ENCODE data around the gene B3GNT3.

B3GNT3 gene

DNA sequence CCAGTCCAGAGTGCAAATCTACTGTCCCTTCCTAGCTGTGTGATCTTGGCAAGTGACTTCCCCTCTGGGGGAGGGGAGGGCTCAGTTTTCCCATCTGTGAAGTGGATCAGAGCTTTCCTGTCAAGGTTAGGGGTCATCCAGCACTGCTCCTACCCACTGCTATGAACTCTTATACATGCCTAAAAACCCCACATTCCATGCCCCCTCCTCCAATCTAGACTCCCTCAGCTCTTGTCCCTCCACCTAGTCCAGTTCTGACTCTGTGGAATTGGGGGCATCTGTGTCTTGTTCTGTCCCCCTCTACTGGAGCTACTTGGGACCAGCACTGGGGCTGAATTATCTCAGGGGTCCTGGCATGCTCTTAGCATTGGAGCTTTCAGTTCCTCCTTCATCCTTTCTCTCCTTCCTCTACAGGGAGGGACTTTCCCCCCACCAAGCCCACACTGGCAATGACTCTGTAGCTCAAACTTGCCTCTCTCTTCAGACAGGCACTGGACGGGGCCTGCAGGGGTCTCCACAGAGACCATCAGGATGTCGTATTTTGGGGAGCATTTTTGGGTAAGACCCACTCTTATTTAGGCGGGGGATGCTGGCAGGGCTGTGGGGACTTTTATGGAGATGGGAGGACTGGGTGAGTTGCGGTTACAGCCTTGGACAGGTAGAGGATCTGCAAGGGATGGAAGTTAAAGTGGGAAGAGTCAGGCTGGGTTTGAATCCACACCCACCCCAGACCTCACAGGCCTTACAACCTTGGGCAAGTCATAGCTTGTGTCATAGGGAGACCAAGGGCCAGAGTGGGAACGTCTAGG lies 40.1 kb upstream of the B3GNT3 start:
- Histone ChIP-seq H3K27me3 (ENCODE audit: control insufficient read depth in 2 of 2, insufficient read depth in 2 of 2, low read length in 2 of 2) (no peaks in the 10 kb centered on the region), H3K36me3 (ENCODE audit: control insufficient read depth in 2 of 2, insufficient read depth in 2 of 2, low read length in 2 of 2) (no peaks in the 10 kb centered on the region), H3K4me1 (ENCODE audit: control insufficient read depth in 2 of 2, insufficient read depth in 2 of 2, low read length in 2 of 2) (no peaks in the 10 kb centered on the region), H3K4me3 (ENCODE audit: low read length in 2 of 2) (no peak overlapping the region), H3K9me3 (ENCODE audit: control insufficient read depth in 2 of 2, low read length in 2 of 2) (no peaks in the 10 kb centered on the region), H3K27ac (ENCODE audit: low read depth in 2 of 2, low read length in 2 of 2) (no peak overlapping the region), H3K9ac (ENCODE audit: low read depth in 1 of 2, low read length in 2 of 2) (no peak overlapping the region)

DNA sequence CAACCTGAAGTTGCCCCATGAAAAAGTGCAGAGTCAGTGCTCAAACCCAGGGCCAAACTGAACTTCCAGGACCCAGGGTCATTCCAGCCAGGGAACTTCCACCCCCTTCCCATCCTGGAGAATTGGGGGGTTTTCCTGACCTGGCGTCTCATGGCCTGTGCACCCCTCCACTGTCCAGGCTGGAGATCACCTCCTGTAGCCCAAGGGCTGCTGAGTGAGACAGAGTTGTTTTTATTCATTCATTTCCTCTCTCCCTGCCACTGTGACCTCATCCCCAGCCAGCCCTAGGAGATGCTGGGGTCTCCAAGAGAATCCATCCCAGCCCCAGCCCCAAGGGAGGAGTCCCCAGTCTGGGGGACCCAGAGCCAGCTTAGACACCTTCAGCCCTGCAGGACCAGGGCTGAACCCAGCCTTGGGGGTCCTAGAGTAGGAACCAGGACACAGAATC lies 39.5 kb upstream of the B3GNT3 start:
- no peak overlapping the region for H3K9ac ChIP-seq (ENCODE audit: low read depth in 1 of 2, low read length in 2 of 2)
- no peak overlapping the region for H3K4me3 ChIP-seq (ENCODE audit: low read length in 2 of 2)

DNA sequence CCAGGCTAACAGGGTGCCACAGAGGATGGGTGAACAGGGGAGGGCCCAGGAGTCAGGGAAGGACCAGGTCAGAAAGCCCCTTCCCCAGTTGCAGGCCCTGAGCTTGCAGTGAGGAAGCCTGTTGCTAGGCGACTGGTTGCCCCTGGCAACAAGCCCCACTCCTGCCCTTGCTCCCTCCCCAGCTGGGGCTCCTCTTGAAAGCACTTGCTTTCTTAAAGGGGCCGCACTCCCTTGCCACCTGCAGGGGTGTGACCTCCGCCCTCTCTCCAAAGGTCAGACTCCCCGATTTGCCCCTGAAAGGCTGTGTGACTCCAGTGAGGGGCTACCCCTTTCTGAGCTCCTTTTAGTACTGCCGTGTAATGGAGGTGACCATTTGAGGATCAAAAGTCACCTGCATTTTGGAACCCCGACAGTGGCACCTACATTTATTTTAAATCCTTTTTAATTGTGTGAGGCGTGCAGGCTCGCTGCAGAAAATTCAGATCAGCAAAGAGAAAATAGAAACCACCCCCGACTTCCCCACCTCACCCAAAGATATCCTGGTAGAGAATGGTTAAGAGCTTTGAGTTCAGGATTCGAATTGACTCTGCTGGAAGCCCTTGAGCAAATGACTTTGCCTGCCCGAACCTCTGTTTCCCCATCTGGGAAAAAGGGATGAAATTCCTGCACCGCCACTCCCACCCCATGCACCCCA lies 38.8 kb upstream of the B3GNT3 start:
- H3K4me1 ChIP-seq (ENCODE audit: control insufficient read depth in 2 of 2, insufficient read depth in 2 of 2, low read length in 2 of 2) = no peaks in the 10 kb centered on the region
- H3K9ac ChIP-seq (ENCODE audit: low read depth in 1 of 2, low read length in 2 of 2) = no peak overlapping the region
- no peak overlapping the region for H3K27ac ChIP-seq (ENCODE audit: low read depth in 2 of 2, low read length in 2 of 2)

More for the DNA sequence above, 39.5 kb upstream of the B3GNT3 start:
- no peaks in the 10 kb centered on the region for H3K27me3 ChIP-seq (ENCODE audit: control insufficient read depth in 2 of 2, insufficient read depth in 2 of 2, low read length in 2 of 2)
- H3K27ac ChIP-seq (ENCODE audit: low read depth in 2 of 2, low read length in 2 of 2) = no peak overlapping the region
- no peaks in the 10 kb centered on the region for H3K4me1 ChIP-seq (ENCODE audit: control insufficient read depth in 2 of 2, insufficient read depth in 2 of 2, low read length in 2 of 2)
- no peaks in the 10 kb centered on the region for H3K36me3 ChIP-seq (ENCODE audit: control insufficient read depth in 2 of 2, insufficient read depth in 2 of 2, low read length in 2 of 2)
- no peaks in the 10 kb centered on the region for H3K9me3 ChIP-seq (ENCODE audit: control insufficient read depth in 2 of 2, low read length in 2 of 2)

DNA sequence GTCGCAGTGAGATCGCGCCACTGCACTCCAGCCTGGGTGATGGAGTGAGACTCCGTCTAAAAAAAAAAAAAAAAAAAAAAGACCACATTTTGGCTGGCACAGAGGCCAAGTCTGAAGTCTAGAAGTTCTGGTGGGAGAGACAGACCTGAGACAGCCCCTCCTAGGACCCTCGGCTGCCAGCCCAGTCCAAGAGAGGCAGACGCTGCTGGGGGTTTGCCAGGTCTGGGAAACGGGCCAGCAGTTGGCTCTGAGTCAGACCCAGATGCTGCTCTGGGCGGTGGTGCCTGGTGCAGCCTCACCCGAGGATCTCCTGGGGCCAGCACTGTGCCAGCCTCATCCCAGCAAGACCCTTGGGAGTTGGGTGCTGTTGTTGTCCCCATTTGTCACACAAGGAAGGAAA lies 37.8 kb upstream of the B3GNT3 start:
- Histone ChIP-seq H3K4me1 (ENCODE audit: control insufficient read depth in 2 of 2, insufficient read depth in 2 of 2, low read length in 2 of 2) (no peaks in the 10 kb centered on the region), H3K4me3 (ENCODE audit: low read length in 2 of 2) (no peak overlapping the region), H3K36me3 (ENCODE audit: control insufficient read depth in 2 of 2, insufficient read depth in 2 of 2, low read length in 2 of 2) (no peaks in the 10 kb centered on the region), H3K9me3 (ENCODE audit: control insufficient read depth in 2 of 2, low read length in 2 of 2) (no peaks in the 10 kb centered on the region), H3K27me3 (ENCODE audit: control insufficient read depth in 2 of 2, insufficient read depth in 2 of 2, low read length in 2 of 2) (no peaks in the 10 kb centered on the region), H3K27ac (ENCODE audit: low read depth in 2 of 2, low read length in 2 of 2) (no peak overlapping the region), H3K9ac (ENCODE audit: low read depth in 1 of 2, low read length in 2 of 2) (no peak overlapping the region)

More for the DNA sequence above, 38.8 kb upstream of the B3GNT3 start:
- no peaks in the 10 kb centered on the region for H3K36me3 ChIP-seq (ENCODE audit: control insufficient read depth in 2 of 2, insufficient read depth in 2 of 2, low read length in 2 of 2)
- no peak overlapping the region for H3K4me3 ChIP-seq (ENCODE audit: low read length in 2 of 2)
- H3K27me3 ChIP-seq (ENCODE audit: control insufficient read depth in 2 of 2, insufficient read depth in 2 of 2, low read length in 2 of 2) = no peaks in the 10 kb centered on the region
- H3K9me3 ChIP-seq (ENCODE audit: control insufficient read depth in 2 of 2, low read length in 2 of 2) = no peaks in the 10 kb centered on the region

DNA sequence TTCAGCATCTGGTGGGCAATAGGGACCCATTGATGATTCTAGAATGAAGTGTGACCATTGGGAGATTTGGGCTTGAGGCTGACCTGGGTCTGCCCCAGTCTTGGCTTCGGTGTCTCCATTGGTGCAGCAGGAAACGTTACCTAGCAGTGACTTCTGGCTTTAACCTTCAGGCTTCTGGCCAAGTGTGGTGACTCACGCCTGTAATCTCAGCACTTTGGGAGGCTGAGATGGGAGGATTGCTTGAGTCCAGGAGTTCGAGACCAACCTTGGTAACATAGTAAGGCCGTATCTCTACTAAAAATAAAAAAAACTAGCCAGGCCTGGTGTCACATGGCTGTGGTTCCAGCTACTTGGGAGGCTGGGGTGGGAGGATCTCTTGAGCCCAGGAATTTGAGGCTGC lies 36.4 kb upstream of the B3GNT3 start:
- H3K27me3 ChIP-seq (ENCODE audit: control insufficient read depth in 2 of 2, insufficient read depth in 2 of 2, low read length in 2 of 2) = no peaks in the 10 kb centered on the region
- no peaks in the 10 kb centered on the region for H3K36me3 ChIP-seq (ENCODE audit: control insufficient read depth in 2 of 2, insufficient read depth in 2 of 2, low read length in 2 of 2)
- H3K27ac ChIP-seq (ENCODE audit: low read depth in 2 of 2, low read length in 2 of 2) = no peak overlapping the region
- H3K9me3 ChIP-seq (ENCODE audit: control insufficient read depth in 2 of 2, low read length in 2 of 2) = no peaks in the 10 kb centered on the region
- H3K9ac ChIP-seq (ENCODE audit: low read depth in 1 of 2, low read length in 2 of 2) = no peak overlapping the region
- H3K4me3 ChIP-seq (ENCODE audit: low read length in 2 of 2) = no peak overlapping the region
- no peaks in the 10 kb centered on the region for H3K4me1 ChIP-seq (ENCODE audit: control insufficient read depth in 2 of 2, insufficient read depth in 2 of 2, low read length in 2 of 2)

DNA sequence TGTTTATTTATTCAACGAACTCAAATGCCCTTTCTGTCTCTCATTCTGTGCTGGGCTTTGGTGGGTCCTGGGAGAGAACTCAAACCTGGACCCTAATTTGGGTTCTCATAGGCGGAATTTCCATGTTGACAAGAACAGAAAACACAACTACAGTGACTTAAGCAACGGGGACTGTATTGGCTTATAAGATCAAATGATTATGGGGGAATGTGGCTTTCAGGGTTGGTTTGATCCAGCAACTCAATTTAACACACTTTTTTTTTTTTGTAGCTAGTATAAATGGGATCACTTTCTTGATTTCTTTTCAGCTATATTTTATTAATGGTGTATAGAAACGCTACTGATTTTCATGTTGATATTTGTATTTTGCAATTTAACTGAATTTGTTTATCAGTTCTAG lies 33.8 kb upstream of the B3GNT3 start:
- H3K27me3 ChIP-seq (ENCODE audit: control insufficient read depth in 2 of 2, insufficient read depth in 2 of 2, low read length in 2 of 2) = no peaks in the 10 kb centered on the region
- peaks cover 6 to 10% of the 10 kb centered on the region in 2 donors for H3K4me1 ChIP-seq (ENCODE audit: control insufficient read depth in 2 of 2, insufficient read depth in 2 of 2, low read length in 2 of 2)
- no peak overlapping the region for H3K9ac ChIP-seq (ENCODE audit: low read depth in 1 of 2, low read length in 2 of 2)
- no peak overlapping the region for H3K27ac ChIP-seq (ENCODE audit: low read depth in 2 of 2, low read length in 2 of 2)
- no peaks in the 10 kb centered on the region for H3K36me3 ChIP-seq (ENCODE audit: control insufficient read depth in 2 of 2, insufficient read depth in 2 of 2, low read length in 2 of 2)
- no peaks in the 10 kb centered on the region for H3K9me3 ChIP-seq (ENCODE audit: control insufficient read depth in 2 of 2, low read length in 2 of 2)
- no peak overlapping the region for H3K4me3 ChIP-seq (ENCODE audit: low read length in 2 of 2)

DNA sequence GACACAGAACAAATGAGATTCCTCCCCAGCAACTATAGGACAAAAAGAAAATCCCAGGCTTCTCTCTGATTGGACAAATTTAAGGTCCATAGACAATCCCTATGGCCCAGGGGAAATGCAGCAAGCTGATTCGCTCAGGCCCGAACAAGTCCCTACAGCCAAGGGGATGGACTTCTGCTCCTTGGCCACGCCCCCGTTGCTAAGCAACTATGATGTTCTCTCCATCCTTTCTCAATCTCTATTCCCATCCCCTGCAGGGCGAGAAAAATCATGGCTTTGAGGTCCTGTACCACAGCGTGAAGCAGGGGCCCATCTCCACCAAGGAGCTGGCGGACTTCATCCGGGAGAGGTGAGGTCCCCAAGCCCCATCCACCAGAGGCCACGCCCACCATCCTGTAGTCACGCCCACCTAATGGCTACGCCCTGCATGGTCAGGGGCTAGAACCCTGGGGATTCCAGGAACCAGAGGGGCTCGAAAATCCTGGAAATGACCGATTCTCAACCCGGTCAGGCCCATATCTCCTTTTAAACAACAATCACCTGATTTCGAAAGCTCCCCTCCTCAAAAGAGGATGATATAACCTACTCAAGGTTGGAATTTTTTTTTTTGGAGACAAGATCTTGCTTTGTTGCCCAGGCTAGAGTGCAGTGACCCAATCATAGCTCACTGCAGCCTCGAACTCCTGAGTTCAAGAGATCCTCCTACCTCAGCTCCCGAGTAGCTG lies 32.3 kb upstream of the B3GNT3 start:
- H3K9me3 ChIP-seq (ENCODE audit: control insufficient read depth in 2 of 2, low read length in 2 of 2) = no peaks in the 10 kb centered on the region
- H3K9ac ChIP-seq (ENCODE audit: low read depth in 1 of 2, low read length in 2 of 2) = no peak overlapping the region
- peaks cover 13 to 19% of the 10 kb centered on the region in 2 donors for H3K4me1 ChIP-seq (ENCODE audit: control insufficient read depth in 2 of 2, insufficient read depth in 2 of 2, low read length in 2 of 2)
- no peak overlapping the region for H3K27ac ChIP-seq (ENCODE audit: low read depth in 2 of 2, low read length in 2 of 2)
- H3K27me3 ChIP-seq (ENCODE audit: control insufficient read depth in 2 of 2, insufficient read depth in 2 of 2, low read length in 2 of 2) = no peaks in the 10 kb centered on the region
- H3K4me3 ChIP-seq (ENCODE audit: low read length in 2 of 2) = no peak overlapping the region
- no peaks in the 10 kb centered on the region for H3K36me3 ChIP-seq (ENCODE audit: control insufficient read depth in 2 of 2, insufficient read depth in 2 of 2, low read length in 2 of 2)

DNA sequence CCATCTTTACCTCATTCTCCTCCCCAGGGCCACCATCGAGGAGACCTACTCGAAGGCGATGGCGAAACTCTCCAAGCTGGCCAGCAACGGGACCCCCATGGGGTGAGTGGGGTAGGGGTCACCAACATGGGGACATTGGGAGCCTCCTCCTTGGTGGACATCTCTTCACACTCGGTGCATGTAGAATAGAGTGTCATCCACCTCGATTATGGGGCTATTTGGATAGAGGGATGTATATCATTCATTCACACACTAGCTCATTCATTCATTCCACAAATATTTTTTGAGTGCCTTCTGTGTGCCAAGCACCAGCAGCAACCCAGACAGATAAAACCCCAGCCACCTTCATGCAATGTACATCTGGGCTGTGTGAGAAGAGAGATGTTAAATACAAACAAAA lies 30.6 kb upstream of the B3GNT3 start:
- Histone ChIP-seq H3K36me3 (ENCODE audit: control insufficient read depth in 2 of 2, insufficient read depth in 2 of 2, low read length in 2 of 2) (no peaks in the 10 kb centered on the region), H3K27ac (ENCODE audit: low read depth in 2 of 2, low read length in 2 of 2) (peak overlapping the region; percentile 84 to 86), H3K9me3 (ENCODE audit: control insufficient read depth in 2 of 2, low read length in 2 of 2) (no peaks in the 10 kb centered on the region), H3K4me3 (ENCODE audit: low read length in 2 of 2) (no peak overlapping the region), H3K9ac (ENCODE audit: low read depth in 1 of 2, low read length in 2 of 2) (no peak overlapping the region), H3K4me1 (ENCODE audit: control insufficient read depth in 2 of 2, insufficient read depth in 2 of 2, low read length in 2 of 2) (peaks cover 13 to 19% of the 10 kb centered on the region in 2 donors), H3K27me3 (ENCODE audit: control insufficient read depth in 2 of 2, insufficient read depth in 2 of 2, low read length in 2 of 2) (no peaks in the 10 kb centered on the region)

DNA sequence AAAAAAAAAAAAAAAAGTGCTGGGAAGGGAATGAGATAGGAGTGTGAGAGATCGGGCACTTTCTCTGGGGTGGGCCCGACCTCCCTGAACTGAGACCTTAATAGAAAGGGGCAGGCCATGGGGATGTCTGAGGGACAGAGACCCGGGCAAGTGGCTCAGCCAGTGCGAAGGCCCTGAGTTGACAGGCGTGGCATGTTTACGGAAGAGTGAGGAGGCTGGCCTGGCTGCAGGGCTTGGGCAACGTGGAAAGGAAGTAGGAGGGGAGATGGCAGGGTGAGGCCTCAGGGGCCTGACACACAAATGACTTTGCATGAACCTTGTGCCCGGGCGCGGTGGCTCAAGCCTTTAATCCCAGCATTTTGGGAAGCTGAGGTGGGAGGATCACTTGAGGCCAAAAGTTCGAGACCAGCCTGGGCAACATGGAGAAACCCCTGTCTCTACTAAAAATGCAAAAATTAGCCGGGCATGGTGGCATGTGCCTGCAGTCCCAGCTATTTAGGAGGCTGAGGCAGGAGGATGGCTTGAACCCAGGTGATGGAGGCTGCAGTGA lies 29.8 kb upstream of the B3GNT3 start:
- Histone ChIP-seq H3K9ac (ENCODE audit: low read depth in 1 of 2, low read length in 2 of 2) (peak overlapping the region in 1 of 2 donors; percentile 33), H3K27me3 (ENCODE audit: control insufficient read depth in 2 of 2, insufficient read depth in 2 of 2, low read length in 2 of 2) (no peaks in the 10 kb centered on the region), H3K36me3 (ENCODE audit: control insufficient read depth in 2 of 2, insufficient read depth in 2 of 2, low read length in 2 of 2) (no peaks in the 10 kb centered on the region), H3K27ac (ENCODE audit: low read depth in 2 of 2, low read length in 2 of 2) (peak overlapping the region; percentile 84 to 86), H3K4me1 (ENCODE audit: control insufficient read depth in 2 of 2, insufficient read depth in 2 of 2, low read length in 2 of 2) (peaks cover 13 to 19% of the 10 kb centered on the region in 2 donors), H3K4me3 (ENCODE audit: low read length in 2 of 2) (no peak overlapping the region), H3K9me3 (ENCODE audit: control insufficient read depth in 2 of 2, low read length in 2 of 2) (no peaks in the 10 kb centered on the region)

Measured in mucosa of rectum (tissue), 2 donors.